Transverse colon (tissue), 4 donors: ENCODE results near the gene MOCS1. TPM values are rescaled to one million over a fixed set of nuclear protein-coding genes. Genes with fewer than 3 reads are reported as not detected.

Source experiments
- DNase-seq: peaks from one replicate; pipeline ENCODE4 v3.0.0-alpha.2; 2019
- H3K27ac ChIP-seq, 4 donors: fragments of 200-600 bp; sonication (generic); 2 replicates each; pipeline ENCODE4 v1.5.1; 2016 to 2018; ENCODE audit warnings: inconsistent platforms in 4 of 4
- H3K27me3 ChIP-seq: fragments of 200-600 bp; sonication (generic); 2 replicates; pipeline ENCODE4 v1.5.1; 2017; ENCODE audit warnings: inconsistent platforms
- H3K36me3 ChIP-seq, 4 donors: fragments of 200-600 bp; sonication (generic); 2 replicates each; pipeline ENCODE4 v1.5.1; 2017 to 2019; ENCODE audit warnings: inconsistent platforms in 4 of 4
- H3K4me1 ChIP-seq, 4 donors: fragments of 200-600 bp; sonication (generic); 2 replicates each; pipeline ENCODE4 v1.5.1; 2017 to 2020; ENCODE audit warnings: inconsistent platforms in 4 of 4
- H3K4me3 ChIP-seq, 4 donors: fragments of 200-600 bp; sonication (generic); 1 replicate in 1 of 4; 2 replicates in 3 of 4; pipeline versions ENCODE4 v1.5.1 to v1.6.1; 2017 to 2019; ENCODE audit warnings: inconsistent platforms in 4 of 4
- H3K9me3 ChIP-seq, 2 donors: fragments of 200-600 bp; sonication (generic); 2 replicates each; pipeline ENCODE4 v1.5.1; 2017 to 2019; ENCODE audit warnings: inconsistent platforms in 2 of 2
- CTCF ChIP-seq, 5 experiments: fragments of 200-600 bp in 3 of 5; fragments of 450-650 bp in 2 of 5; sonication (generic) in 3 of 5; IDR thresholded peaks; 1 replicate in 2 of 5; 2 replicates in 3 of 5; pipeline ENCODE4 v1.5.1; 2016 to 2017; ENCODE audit warnings: antibody characterized with exemption in 5 of 5, inconsistent platforms in 3 of 5, mild to moderate bottlenecking in 2 of 5, moderate library complexity in 1 of 5
- EP300 ChIP-seq: sonication (generic); formaldehyde crosslinking; IDR thresholded peaks from one replicate; pipeline ENCODE4 v1.6.1; 2017; ENCODE audit warnings: antibody characterized with exemption, low read depth
- POLR2A ChIP-seq: fragments of 450-650 bp; IDR thresholded peaks from one replicate; pipeline ENCODE4 v1.6.1; 2016; ENCODE audit warnings: antibody characterized with exemption, mild to moderate bottlenecking, moderate library complexity
- POLR2AphosphoS5 ChIP-seq, 3 donors: sonication (generic); formaldehyde crosslinking; IDR thresholded peaks; one replicate each; pipeline ENCODE4 v1.6.1; 2016; ENCODE audit warnings: antibody characterized with exemption in 3 of 3
- WGBS, 2 donors: methylation state at CpG; one replicate each; pipeline ENCODE4 v1.1.5; 2018; ENCODE audit warnings: low coverage in 1 of 2; 5-methylcytosine and 5-hydroxymethylcytosine counted together
- in situ Hi-C, 4 donors: fragments of 200-750 bp; cut with MboI; loops; one replicate each; pipeline versions ENCODE4 v1.15.0 to v1.15.1; 2017; ENCODE audit warnings: low sequenced_read_pairs in 3 of 4, low pct_ligation_motif_present in 1 of 4, low pct_unique_long_range_greater_than_20kb in 1 of 4
- intact Hi-C: fragments of 100-400 bp; cut with DNase I; formaldehyde crosslinking; loops from one replicate; pipeline ENCODE4 v1.15.1; 2023; ENCODE audit warnings: low total_unique reads
- total RNA-seq, 4 donors: library from RNA; depleted of rRNA; stranded (reverse); fragments of >200 nt; gene quantifications; one replicate each; pipeline ENCODE4 v1.1.0, GENCODE V29; 2016

Gene MOCS1
- total RNA-seq, 4 donors from 2014 or later, result 20.6 to 58.3 (median 42.3) TPM

- H3K27ac ChIP-seq, result no peak overlapping the region
- in situ Hi-C loops (no loop called here), intact Hi-C loops (no loop called here)
- DNase-seq, result no peak
- H3K4me3 ChIP-seq, result no peak overlapping the region
- H3K9me3 ChIP-seq, result no peaks in the 10 kb centered on the region
- 67 to 72% methylated on average over 5 of the region's 5 CpGs for WGBS, 2 donors
- no peaks in the 10 kb centered on the region for H3K36me3 ChIP-seq
- TF ChIP-seq POLR2A (no peak), CTCF (IDR thresholded peaks at IDR 0.05) (no peak), EP300 (no peak), POLR2AphosphoS5 (IDR thresholded peaks at IDR 0.05) (no peak)
- H3K27me3 ChIP-seq, result no peaks in the 10 kb centered on the region
- H3K4me1 ChIP-seq, result no peaks in the 10 kb centered on the region
Observed at GRCh38 chr6:39961178-39961577, 26.9 kb upstream of the MOCS1 start.

GRCh38 chr6:39958947-39959346, 24.7 kb upstream of the MOCS1 start:
- intact Hi-C loops, result no loop called here
- H3K4me3 ChIP-seq, result no peak overlapping the region
- WGBS, 2 donors, result 62 to 80% methylated on average over 1 to 2 of the region's 2 CpGs
- no peak overlapping the region for H3K27ac ChIP-seq
- DNase-seq, result no peak
- H3K27me3 ChIP-seq, result no peaks in the 10 kb centered on the region
- H3K36me3 ChIP-seq, result no peaks in the 10 kb centered on the region
- in situ Hi-C loops, result no loop called here
- H3K9me3 ChIP-seq, result no peaks in the 10 kb centered on the region
- no peaks in the 10 kb centered on the region for H3K4me1 ChIP-seq
- TF ChIP-seq POLR2AphosphoS5 (IDR thresholded peaks at IDR 0.05), result no peak
- no peak for TF ChIP-seq EP300
- TF ChIP-seq CTCF (IDR thresholded peaks at IDR 0.05), result no peak
- TF ChIP-seq POLR2A, result no peak

- H3K27ac ChIP-seq, result no peak overlapping the region
- no peak for DNase-seq
- H3K4me3 ChIP-seq, result no peak overlapping the region
- no peaks in the 10 kb centered on the region for H3K9me3 ChIP-seq
- no peaks in the 10 kb centered on the region for H3K4me1 ChIP-seq
- H3K36me3 ChIP-seq, result no peaks in the 10 kb centered on the region
- no peaks in the 10 kb centered on the region for H3K27me3 ChIP-seq
- in situ Hi-C loops (no loop called here), intact Hi-C loops (no loop called here)
- TF ChIP-seq EP300 (no peak), CTCF (IDR thresholded peaks at IDR 0.05) (no peak), POLR2A (no peak), POLR2AphosphoS5 (IDR thresholded peaks at IDR 0.05) (no peak)
- 91 to 98% methylated on average over 4 of the region's 4 CpGs for WGBS, 2 donors
Observed at GRCh38 chr6:39956936-39957335, 22.7 kb upstream of the MOCS1 start.

- intact Hi-C loops, result no loop called here
- H3K27me3 ChIP-seq, result no peaks in the 10 kb centered on the region
- peaks cover 0 to 3% (median 0%) of the 10 kb centered on the region in 4 donors for H3K4me1 ChIP-seq
- in situ Hi-C loops, result no loop called here
- H3K4me3 ChIP-seq, result no peak overlapping the region
- no peak for DNase-seq
- no peak overlapping the region for H3K27ac ChIP-seq
- WGBS, 2 donors, result 60 to 61% methylated on average over 1 to 2 of the region's 2 CpGs
- H3K9me3 ChIP-seq, result no peaks in the 10 kb centered on the region
- TF ChIP-seq POLR2AphosphoS5 (IDR thresholded peaks at IDR 0.05) (no peak), EP300 (no peak)
- no peaks in the 10 kb centered on the region for H3K36me3 ChIP-seq
Observed at GRCh38 chr6:39953076-39953618, 18.9 kb upstream of the MOCS1 start.

- no peak for TF ChIP-seq POLR2A
- no peak for TF ChIP-seq CTCF (IDR thresholded peaks at IDR 0.05)
- no peak for TF ChIP-seq EP300
- no peak for TF ChIP-seq POLR2AphosphoS5 (IDR thresholded peaks at IDR 0.05)
- Histone ChIP-seq H3K9me3 (no peaks in the 10 kb centered on the region), H3K4me3 (no peak overlapping the region), H3K4me1 (peaks cover 0 to 11% (median 5%) of the 10 kb centered on the region in 4 donors), H3K36me3 (no peaks in the 10 kb centered on the region), H3K27me3 (no peaks in the 10 kb centered on the region), H3K27ac (no peak overlapping the region)
- in situ Hi-C loops (no loop called here), intact Hi-C loops (no loop called here)
- 61 to 75% methylated on average over 2 to 4 of the region's 4 CpGs for WGBS, 2 donors
- DNase-seq, result no peak
Observed at GRCh38 chr6:39952167-39952566, 17.9 kb upstream of the MOCS1 start.
